ENCODE results near the gene CYSRT1.

The CYSRT1 gene

GRCh38 chr9:137272241-137273094, 47.5 kb downstream of the CYSRT1 start:
- DNase-seq: no peak

GRCh38 chr9:137273095-137273490, 48.1 kb downstream of the CYSRT1 start:
- DNase-seq: no peak

- DNase-seq: no peak
Observed at GRCh38 chr9:137273611-137274320, 48.8 kb downstream of the CYSRT1 start.

GRCh38 chr9:137275203-137275587, 50.2 kb downstream of the CYSRT1 start:
- DNase-seq: no peak
